H54 (cell line): Measurements from ENCODE around the gene TIMM8A.
A peak's percentile ranks its signal among the peaks of the same experiment; 100 is the strongest.
"Not testable (repeated sequence)": the region's sequence is repeated elsewhere in the genome, so short reads cannot be mapped to it uniquely, and the experiment has no call there.

Source experiments
- DNase-seq: peaks from one replicate; pipeline ENCODE4 v3.0.0; 2011; ENCODE audit warnings: low spot score, mixed read lengths; ENCODE audit not compliant: insufficient read length
- FAIRE-seq: peaks from 3 replicates; lab custom pipeline; 2011; peaks lifted over from hg19 to GRCh38; lab: Jason Lieb, UNC
- POLR2A ChIP-seq: IDR thresholded peaks from 2 replicates; pipeline ENCODE4 v1.6.1; 2011; ENCODE audit warnings: low read depth, mild to moderate bottlenecking, low read length

Gene TIMM8A

GRCh38 chrX:101377547-101377946 is 29.0 kb upstream of the TIMM8A start:
- TF ChIP-seq POLR2A, result no peak
- no peak for DNase-seq
- FAIRE-seq, result no peak

GRCh38 chrX:101370888-101371504 is 22.5 kb upstream of the TIMM8A start:
- DNase-seq (no peak), FAIRE-seq (no peak)
- no peak for TF ChIP-seq POLR2A

GRCh38 chrX:101369687-101370086 is 21.1 kb upstream of the TIMM8A start:
- TF ChIP-seq POLR2A, result no peak
- FAIRE-seq (no peak), DNase-seq (no peak)

GRCh38 chrX:101368800-101369199 is 20.3 kb upstream of the TIMM8A start:
- no peak for TF ChIP-seq POLR2A
- no peak for DNase-seq
- no peak for FAIRE-seq

GRCh38 chrX:101365301-101365795 is 16.8 kb upstream of the TIMM8A start:
- TF ChIP-seq POLR2A, result no peak
- no peak for FAIRE-seq
- no peak for DNase-seq

GRCh38 chrX:101362757-101363156 is 14.2 kb upstream of the TIMM8A start:
- no peak for DNase-seq

GRCh38 chrX:101362116-101362515 is 13.6 kb upstream of the TIMM8A start:
- DNase-seq (no peak), FAIRE-seq (no peak)
- TF ChIP-seq POLR2A, result no peak

More at GRCh38 chrX:101362757-101363156, 14.2 kb upstream of the TIMM8A start:
- no peak for FAIRE-seq
- no peak for TF ChIP-seq POLR2A

GRCh38 chrX:101360390-101360789 is 11.8 kb upstream of the TIMM8A start:
- no peak for DNase-seq
- no peak for FAIRE-seq
- TF ChIP-seq POLR2A, result no peak

- TF ChIP-seq POLR2A, result no peak
- FAIRE-seq (no peak), DNase-seq (no peak)
Measured at GRCh38 chrX:101359966-101360365, 11.4 kb upstream of the TIMM8A start.

GRCh38 chrX:101357166-101357795 is 8.7 kb upstream of the TIMM8A start:
- FAIRE-seq (no peak), DNase-seq (no peak)

GRCh38 chrX:101349193-101349562 is 636 bp upstream of the TIMM8A start:
- FAIRE-seq (no peak), DNase-seq (no peak)
- TF ChIP-seq POLR2A, result no peak

More at GRCh38 chrX:101357166-101357795, 8.7 kb upstream of the TIMM8A start:
- no peak for TF ChIP-seq POLR2A

GRCh38 chrX:101347859-101348451 is 587 bp downstream of the TIMM8A start:
- no peak for TF ChIP-seq POLR2A
- DNase-seq (no peak), FAIRE-seq (no peak)

GRCh38 chrX:101337776-101338271 is 10.7 kb downstream of the TIMM8A start:
- DNase-seq (no peak), FAIRE-seq (peak; percentile 6)
- TF ChIP-seq POLR2A, result no peak

GRCh38 chrX:101334310-101334709 is 14.2 kb downstream of the TIMM8A start:
- not testable (repeated sequence) for FAIRE-seq, DNase-seq

- DNase-seq, FAIRE-seq: not testable (repeated sequence)
Measured at GRCh38 chrX:101326600-101326999, 21.9 kb downstream of the TIMM8A start.
